AG04450 (cell line): ENCODE data around the gene NINL. TPM values are rescaled to one million over a fixed set of nuclear protein-coding genes. Genes with fewer than 3 reads are reported as not detected.

ENCODE experiments used
- CTCF ChIA-PET: fragments of 300-600, 350-600 bp; formaldehyde crosslinking; extraction: SDS; loops from one replicate; lab custom pipeline; 2022; ENCODE audit warnings: antibody characterized with exemption, inconsistent platforms; lab: Charles Lee
- POLR2A ChIA-PET: fragments of 350-600 bp; formaldehyde crosslinking; extraction: SDS; loops from one replicate; lab custom pipeline; 2021; ENCODE audit warnings: antibody characterized with exemption, inconsistent platforms; lab: Yijun Ruan, JAX
- DNase-seq: peaks from one replicate; pipeline ENCODE4 v3.0.0-alpha.2; 2011; ENCODE audit warnings: low read depth, low spot score
- H3K27ac ChIP-seq: one replicate; pipeline ENCODE4 v1.5.1; 2012; ENCODE audit warnings: low read depth, low read length, control low read depth
- H3K27me3 ChIP-seq: one replicate; pipeline ENCODE4 v1.6.0; 2012; ENCODE audit warnings: low read length; ENCODE audit not compliant: control insufficient read depth, insufficient read depth
- H3K4me3 ChIP-seq: 2 replicates; pipeline ENCODE4 v1.5.1; 2011; ENCODE audit warnings: mild to moderate bottlenecking, low read depth, low read length, control low read depth
- H3K9me3 ChIP-seq: 2 replicates; pipeline ENCODE4 v1.5.1; 2012; ENCODE audit warnings: low read length; ENCODE audit not compliant: control insufficient read depth, insufficient read depth
- polyA plus RNA-seq: library from polyadenylated mRNA; depleted of rRNA; stranded (reverse); fragments of >200 nt; gene quantifications from 2 replicates; pipeline ENCODE4 v1.2.3, GENCODE V29; 2011
- TF ChIP-seq, protein P1 (sequence below): IDR thresholded peaks from 2 replicates; pipeline ENCODE4 v1.5.1; 2011; ENCODE audit warnings: low read depth, low read length, control low read depth, inconsistent platforms

NINL gene
- polyA plus RNA-seq, 1 experiment: 10.4 TPM

DNA sequence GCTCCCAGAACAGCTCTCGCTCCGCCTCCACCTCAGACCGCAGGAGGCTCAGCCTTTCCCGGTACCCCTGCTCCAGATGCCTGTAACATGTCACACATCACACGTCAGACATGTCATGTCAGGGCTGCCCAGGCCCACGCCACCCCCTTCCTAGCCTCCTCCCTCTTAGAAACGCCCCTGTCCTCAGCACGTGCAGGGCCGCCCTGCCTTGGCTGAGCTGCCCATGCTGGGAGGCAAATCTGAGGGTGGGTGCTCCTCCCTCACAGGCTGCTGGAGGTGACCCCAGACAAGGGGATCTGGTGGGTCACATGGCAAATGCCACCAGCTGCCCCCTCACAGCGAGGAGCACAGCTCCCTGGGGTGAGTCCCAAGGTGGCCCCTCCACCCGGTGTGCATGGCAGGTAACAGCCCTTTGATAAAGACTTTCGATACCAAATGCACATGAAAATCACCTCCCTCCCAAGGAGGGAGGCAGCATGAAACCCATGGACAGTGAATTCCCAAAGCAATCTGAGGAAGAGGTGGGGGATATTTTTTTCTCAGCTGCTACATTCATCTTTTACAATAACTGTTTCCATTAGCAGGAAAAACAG is 93.8 kb downstream of the NINL start:
- H3K4me3 ChIP-seq: no peak overlapping the region
- no peak for DNase-seq
- H3K27me3 ChIP-seq: no peaks in the 10 kb centered on the region
- H3K9me3 ChIP-seq: no peaks in the 10 kb centered on the region
- TF ChIP-seq, protein P1, sequence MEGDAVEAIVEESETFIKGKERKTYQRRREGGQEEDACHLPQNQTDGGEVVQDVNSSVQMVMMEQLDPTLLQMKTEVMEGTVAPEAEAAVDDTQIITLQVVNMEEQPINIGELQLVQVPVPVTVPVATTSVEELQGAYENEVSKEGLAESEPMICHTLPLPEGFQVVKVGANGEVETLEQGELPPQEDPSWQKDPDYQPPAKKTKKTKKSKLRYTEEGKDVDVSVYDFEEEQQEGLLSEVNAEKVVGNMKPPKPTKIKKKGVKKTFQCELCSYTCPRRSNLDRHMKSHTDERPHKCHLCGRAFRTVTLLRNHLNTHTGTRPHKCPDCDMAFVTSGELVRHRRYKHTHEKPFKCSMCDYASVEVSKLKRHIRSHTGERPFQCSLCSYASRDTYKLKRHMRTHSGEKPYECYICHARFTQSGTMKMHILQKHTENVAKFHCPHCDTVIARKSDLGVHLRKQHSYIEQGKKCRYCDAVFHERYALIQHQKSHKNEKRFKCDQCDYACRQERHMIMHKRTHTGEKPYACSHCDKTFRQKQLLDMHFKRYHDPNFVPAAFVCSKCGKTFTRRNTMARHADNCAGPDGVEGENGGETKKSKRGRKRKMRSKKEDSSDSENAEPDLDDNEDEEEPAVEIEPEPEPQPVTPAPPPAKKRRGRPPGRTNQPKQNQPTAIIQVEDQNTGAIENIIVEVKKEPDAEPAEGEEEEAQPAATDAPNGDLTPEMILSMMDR: no peak
- ChIA-PET CTCF (no interaction called here), POLR2A (no interaction called here)
- no peak overlapping the region for H3K27ac ChIP-seq

DNA sequence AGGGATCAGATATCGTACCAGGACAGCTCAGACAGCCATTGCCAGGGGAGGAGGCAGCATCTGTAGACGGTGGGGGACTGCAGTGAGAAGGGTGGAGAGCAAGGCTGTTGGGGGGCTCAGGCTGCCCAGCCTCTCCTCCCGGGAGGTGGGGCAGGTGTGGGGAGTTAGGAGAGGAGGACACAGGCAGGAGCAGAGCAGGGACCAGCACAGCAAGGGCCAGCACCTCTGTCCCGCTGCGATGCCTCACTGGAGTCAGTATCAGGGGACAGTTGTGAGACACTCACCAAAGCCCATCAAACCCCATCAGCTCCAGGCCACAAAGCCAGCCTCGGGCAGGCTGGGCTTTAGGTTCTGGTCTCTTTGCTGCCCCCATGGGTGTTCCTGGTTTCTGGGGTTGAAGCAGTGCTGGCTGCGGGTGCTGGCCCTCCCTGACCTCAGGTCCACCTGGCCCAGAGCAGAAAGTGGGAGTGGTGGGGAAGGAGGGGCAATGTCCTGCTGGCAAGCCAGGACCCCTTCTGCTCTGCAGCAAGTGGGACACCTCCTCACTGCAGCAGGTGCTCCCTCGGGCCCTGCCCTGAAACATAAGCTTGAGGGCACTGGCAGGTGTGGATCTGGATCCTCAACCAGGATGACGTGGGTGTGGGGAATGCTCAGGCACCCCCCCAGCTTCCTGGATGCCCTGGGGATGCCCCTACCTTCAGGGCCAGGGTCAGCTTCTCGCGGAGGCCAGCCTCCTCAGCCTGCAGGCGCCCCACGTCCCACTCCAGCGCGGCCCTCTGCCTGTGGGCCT is 94.5 kb downstream of the NINL start:
- CTCF ChIA-PET: no interaction called here
- POLR2A ChIA-PET: no interaction called here
- no peak overlapping the region for H3K27ac ChIP-seq
- H3K27me3 ChIP-seq: no peaks in the 10 kb centered on the region
- H3K9me3 ChIP-seq: no peaks in the 10 kb centered on the region
- H3K4me3 ChIP-seq: no peak overlapping the region
- DNase-seq: no peak
- TF ChIP-seq, protein P1: no peak

DNA sequence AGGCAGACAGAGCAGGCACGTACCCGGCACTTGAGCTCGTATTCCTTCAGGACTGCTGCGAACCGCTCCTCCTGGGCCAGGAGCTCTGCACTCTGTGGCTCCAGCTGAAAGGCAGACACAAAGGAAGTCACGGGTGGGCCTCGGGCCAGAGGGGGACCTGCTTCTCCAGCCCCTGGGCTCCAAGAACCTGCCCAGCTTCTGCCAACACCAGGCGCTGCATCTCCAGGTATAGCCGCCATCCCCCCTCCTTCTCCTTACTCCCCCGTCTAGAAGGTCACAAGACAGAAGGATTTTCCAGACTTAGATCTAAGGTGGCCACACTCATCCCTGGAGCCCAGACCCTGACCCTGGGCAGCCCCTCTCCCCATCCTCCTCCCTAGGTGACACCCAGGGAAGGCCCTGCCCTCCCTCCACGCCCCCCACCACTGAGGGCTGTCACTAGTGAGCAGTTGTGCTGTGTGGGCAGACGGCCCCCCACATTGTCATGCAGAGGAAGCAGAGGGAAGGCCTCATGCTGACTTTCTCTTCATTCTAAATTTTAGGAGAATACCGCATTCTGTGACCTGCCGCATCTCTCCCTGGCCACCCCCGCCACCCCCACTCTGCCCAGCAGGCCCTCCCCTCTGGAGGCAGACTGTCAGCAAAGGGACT is 96.0 kb downstream of the NINL start:
- POLR2A ChIA-PET: no interaction called here
- CTCF ChIA-PET: no interaction called here
- no peaks in the 10 kb centered on the region for H3K27me3 ChIP-seq
- no peak for DNase-seq
- H3K27ac ChIP-seq: no peak overlapping the region
- no peak overlapping the region for H3K4me3 ChIP-seq
- TF ChIP-seq, protein P1: no peak
- no peaks in the 10 kb centered on the region for H3K9me3 ChIP-seq

DNA sequence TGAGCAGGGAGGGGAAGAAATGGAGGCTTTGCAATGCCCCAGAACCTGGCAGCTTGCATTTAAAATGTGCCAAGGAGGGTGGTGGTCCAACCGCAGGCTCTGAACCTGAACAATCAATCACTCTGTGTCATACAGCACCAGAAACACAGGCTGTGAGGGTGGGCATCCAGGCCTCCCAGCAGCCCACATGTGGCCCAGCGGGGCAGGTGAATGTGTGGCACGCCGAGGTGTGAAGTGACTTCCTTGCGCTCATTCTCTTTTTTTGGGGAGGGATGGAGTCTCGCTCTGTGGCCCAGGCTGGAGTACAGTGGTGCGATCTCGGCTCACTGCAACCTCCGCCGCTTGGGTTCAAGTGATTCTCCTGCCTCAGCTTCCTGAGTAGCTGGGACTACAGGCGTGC is 97.4 kb downstream of the NINL start:
- no peaks in the 10 kb centered on the region for H3K27me3 ChIP-seq
- ChIA-PET CTCF (no interaction called here), POLR2A (no interaction called here)
- DNase-seq: no peak
- no peak overlapping the region for H3K27ac ChIP-seq
- no peak overlapping the region for H3K4me3 ChIP-seq
- no peaks in the 10 kb centered on the region for H3K9me3 ChIP-seq
- TF ChIP-seq, protein P1: no peak

DNA sequence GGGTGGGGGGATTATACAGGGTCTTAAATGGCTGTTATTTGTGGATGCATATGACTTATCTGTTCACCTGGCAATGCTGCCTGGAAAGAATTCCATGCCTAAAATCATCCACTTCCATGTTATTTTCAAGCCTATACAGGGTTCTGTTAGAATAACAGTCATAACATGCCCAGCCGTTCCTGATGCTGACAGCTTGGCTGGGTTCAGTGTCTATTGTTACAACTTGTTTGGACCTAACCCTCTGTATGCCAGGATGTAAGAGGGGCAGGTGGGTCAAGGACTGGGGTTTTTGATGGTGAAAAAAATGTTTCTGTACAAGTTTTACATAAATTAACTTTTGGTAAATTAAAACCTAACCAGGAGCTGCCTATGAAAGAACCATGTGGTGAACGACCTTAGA is 98.0 kb downstream of the NINL start:
- Histone ChIP-seq H3K27ac (no peak overlapping the region), H3K9me3 (no peaks in the 10 kb centered on the region), H3K27me3 (no peaks in the 10 kb centered on the region), H3K4me3 (no peak overlapping the region)
- DNase-seq: no peak
- ChIA-PET CTCF (no interaction called here), POLR2A (no interaction called here)
- TF ChIP-seq, protein P1: no peak
